Epithelial cell of alveolus of lung (primary cell): ENCODE measurements around the gene C7orf25. TPM values are rescaled to one million over a fixed set of nuclear protein-coding genes. Genes with fewer than 3 reads are reported as not detected.

Experiments
- total RNA-seq: library from RNA; depleted of rRNA; stranded (reverse); fragments of >200 nt; gene quantifications from 2 replicates; pipeline ENCODE4 v1.2.1, GENCODE V29; 2015

C7orf25 gene
- 4.5 and 5.7 TPM in 2 replicates for total RNA-seq

DNA sequence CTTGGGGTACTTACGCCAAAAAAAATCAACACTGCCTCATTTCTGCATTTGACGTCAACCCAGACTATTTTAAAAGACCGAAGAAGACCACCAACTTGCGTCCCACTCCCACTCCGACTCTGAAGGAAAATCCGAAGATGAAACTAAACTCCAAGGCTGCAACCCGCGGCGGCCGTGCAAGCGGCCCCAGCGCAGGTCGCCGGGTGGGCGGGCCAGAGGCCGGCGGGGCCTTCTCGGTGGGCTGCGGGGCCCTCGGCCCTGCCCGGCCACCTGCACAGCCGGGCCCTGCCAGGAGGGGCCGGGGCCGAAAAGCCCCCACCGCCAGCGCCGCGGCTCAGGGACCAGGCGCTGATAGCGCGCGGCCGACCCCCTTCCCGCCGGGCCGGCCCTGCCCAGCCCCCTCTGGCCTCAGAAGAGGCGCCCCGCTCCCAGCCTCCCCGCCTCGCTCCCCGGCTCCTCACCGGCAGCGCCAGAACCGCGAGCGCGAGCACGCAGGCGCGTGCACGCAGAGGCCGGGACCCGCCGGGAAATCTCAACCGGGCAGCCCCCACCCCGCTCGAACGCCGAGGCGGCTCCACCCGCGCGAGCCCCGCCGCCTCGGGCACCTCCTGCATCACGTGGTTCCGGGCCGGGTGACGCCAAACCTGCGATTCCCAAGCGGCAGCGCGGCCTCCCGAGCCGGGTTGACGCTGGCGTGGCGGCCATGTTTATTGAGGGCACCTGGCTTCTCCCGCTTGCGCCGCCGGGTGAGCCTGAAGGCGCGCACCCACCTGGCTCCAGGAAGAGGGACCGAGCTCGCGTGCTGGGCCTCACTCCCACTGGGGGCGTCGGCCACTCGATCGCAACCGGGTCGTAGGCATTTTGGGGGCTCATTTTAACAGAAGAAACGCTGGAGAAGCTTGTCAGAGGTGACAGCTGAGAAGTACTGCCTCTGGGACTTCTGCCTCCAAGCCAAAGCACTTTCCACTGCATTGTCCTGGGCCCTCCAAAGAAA lies at the start of gene C7orf25:
TSS of gene C7orf25 (minus strand) at position 617 of the 994 bp plus-strand sequence. CDS start 1,170 bp downstream, outside the sequence.

DNA sequence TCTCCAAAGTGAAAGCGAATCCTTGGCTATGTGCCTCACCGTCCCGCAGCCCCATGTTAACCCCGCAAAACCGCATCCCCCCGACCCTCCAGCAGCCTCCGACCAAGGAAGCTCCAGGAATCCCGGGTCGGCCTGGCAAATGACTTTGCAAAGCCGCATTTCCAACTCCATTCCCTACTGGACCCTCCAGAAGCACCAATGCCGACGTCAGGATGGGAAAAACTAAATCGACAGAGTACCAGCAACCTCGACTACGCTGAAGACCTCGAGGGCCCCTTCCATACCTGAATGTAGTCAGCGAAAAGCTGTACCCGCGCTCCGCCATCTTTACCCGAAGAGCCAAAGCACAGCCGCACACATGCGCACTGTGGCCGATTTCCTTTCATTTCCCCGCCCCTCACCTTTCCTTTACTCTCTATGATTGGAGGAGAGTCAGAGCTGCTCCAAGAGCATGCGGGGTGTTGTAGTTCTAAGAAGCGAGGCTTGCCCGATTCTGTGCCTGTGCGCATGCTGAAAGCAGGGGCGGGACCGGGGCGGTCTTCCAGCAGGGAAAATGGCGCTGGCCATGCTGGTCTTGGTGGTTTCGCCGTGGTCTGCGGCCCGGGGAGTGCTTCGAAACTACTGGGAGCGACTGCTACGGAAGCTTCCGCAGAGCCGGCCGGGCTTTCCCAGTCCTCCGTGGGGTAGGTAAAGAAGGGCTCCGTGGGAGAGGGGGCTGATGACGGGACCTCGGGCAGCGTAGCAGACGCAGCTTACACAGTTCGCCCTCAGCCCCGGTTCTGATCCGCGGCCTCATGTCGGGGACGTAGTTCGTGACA lies 20.2 kb upstream of the C7orf25 start, which contains the start of the genes MRPL32 and PSMA2:
TSS of gene MRPL32 (plus strand) at position 543 of the 818 bp plus-strand sequence. CDS start at position 554, 11 bp downstream.
TSS of gene PSMA2 (minus strand) at position 341 of the 818 bp plus-strand sequence. CDS start at position 325, 16 bp downstream.

Other genes starting within 250 kb of the C7orf25 start
- gene PSMA2, start 20.1 kb upstream of the C7orf25 start, total RNA-seq, result 89.3 and 110 TPM in 2 replicates
- 37.8 and 54.3 TPM in 2 replicates for gene MRPL32, start 20.3 kb upstream of the C7orf25 start, total RNA-seq
- gene HECW1, start 200.6 kb upstream of the C7orf25 start, total RNA-seq, result 0.32 and 1.8 TPM in 2 replicates